Colonic mucosa (tissue), 4 donors: ENCODE data around the gene TRPM2. TPM values are rescaled to one million over a fixed set of nuclear protein-coding genes. Genes with fewer than 3 reads are reported as not detected.

Source experiments
- DNase-seq: peaks from one replicate; pipeline ENCODE4 v3.0.0-alpha.2; 2020
- H3K27ac ChIP-seq: fragments of 200-600 bp; one replicate; pipeline ENCODE4 v1.8.0; 2021
- H3K27me3 ChIP-seq: fragments of 200-600 bp; one replicate; pipeline ENCODE4 v1.8.0; 2021
- H3K36me3 ChIP-seq: fragments of 200-600 bp; one replicate; pipeline ENCODE4 v1.8.0; 2021
- H3K4me1 ChIP-seq: fragments of 200-600 bp; one replicate; pipeline ENCODE4 v1.8.0; 2021; ENCODE audit warnings: mild to moderate bottlenecking
- H3K4me3 ChIP-seq: fragments of 200-600 bp; one replicate; pipeline ENCODE4 v1.8.0; 2021
- H3K9ac ChIP-seq, 2 donors: one replicate each; pipeline ENCODE4 v1.7.0; 2013; ENCODE audit warnings: control low read depth in 2 of 2, low read depth in 2 of 2, low read length in 2 of 2
- H3K9me3 ChIP-seq: fragments of 200-600 bp; one replicate; pipeline ENCODE4 v1.8.0; 2021
- intact Hi-C: fragments of 100-400 bp; cut with DNase I; formaldehyde crosslinking; loops from one replicate; pipeline ENCODE4 v1.14.1; 2022
- total RNA-seq, 2 donors: library from RNA; stranded (reverse); fragmentation: NEBNext Ultra II Directional in 1 of 2; extraction: Animal tissue kit (Norgen Biotek cat#: 25700) in 1 of 2; gene quantifications; one replicate each; pipeline ENCODE4 v1.2.1, GENCODE V29; 2021
- TF ChIP-seq, protein P1 (sequence below): fragments of 200-600 bp; IDR thresholded peaks from one replicate; pipeline ENCODE4 v1.8.0; 2022; ENCODE audit warnings: antibody characterized with exemption, mild to moderate bottlenecking
- donor health status: healthy.
- donor health status: DM: no; HTN: no; CAD: no.
- donor health status: DM: no; HTN: no; CAD: no.

The TRPM2 gene
- total RNA-seq, 2 donors from 2014 or later: 2.6 to 4.2 TPM

DNA sequence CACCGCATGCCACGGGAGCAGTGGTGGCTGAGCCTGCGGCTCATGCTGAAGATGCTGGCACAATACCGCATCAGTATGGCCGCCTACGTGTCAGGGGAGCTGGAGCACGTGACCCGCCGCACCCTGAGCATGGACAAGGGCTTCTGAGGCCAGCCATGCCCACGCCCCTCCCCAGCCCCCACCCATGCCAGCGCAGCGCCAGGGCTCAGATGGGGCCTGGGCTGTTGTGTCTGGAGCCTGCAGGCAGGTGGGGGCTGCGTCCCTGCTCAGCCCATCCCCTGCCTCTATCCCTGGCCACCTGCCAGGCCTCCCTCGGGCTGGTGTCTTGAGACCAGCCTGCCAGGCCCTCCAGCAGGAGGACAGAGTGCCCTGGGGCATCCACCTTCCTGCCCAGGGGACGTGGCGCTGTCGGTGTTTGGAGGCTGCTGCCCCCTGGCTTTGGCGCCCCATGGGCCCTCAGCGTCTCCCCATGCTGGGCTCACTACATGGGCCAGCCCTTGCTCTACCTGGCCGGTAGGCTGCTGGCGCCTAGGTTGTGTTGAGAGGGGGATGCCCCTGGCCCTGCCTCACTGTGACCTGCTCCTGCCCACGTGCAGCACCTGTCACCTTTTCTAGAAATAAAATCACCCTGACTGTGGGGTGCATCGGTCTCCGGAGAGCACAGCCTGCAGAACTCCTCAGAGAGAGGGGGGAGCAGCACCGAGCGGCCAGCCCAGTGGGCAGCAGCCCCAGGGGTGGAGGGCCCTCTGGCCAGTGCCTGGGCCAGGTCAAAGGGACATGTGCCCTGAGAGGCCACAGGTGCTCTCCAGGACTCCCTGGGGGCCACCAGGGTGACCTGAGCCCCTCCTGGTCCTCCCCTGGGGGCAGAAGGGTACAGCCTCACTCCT, 26.5 kb upstream of the TRPM2 start:
- Histone ChIP-seq H3K27me3 (no peaks in the 10 kb centered on the region), H3K9ac (no peak overlapping the region), H3K4me3 (no peak overlapping the region), H3K36me3 (peaks cover 7% of the 10 kb centered on the region), H3K27ac (no peak overlapping the region), H3K9me3 (no peaks in the 10 kb centered on the region), H3K4me1 (no peaks in the 10 kb centered on the region)
- TF ChIP-seq, protein P1, sequence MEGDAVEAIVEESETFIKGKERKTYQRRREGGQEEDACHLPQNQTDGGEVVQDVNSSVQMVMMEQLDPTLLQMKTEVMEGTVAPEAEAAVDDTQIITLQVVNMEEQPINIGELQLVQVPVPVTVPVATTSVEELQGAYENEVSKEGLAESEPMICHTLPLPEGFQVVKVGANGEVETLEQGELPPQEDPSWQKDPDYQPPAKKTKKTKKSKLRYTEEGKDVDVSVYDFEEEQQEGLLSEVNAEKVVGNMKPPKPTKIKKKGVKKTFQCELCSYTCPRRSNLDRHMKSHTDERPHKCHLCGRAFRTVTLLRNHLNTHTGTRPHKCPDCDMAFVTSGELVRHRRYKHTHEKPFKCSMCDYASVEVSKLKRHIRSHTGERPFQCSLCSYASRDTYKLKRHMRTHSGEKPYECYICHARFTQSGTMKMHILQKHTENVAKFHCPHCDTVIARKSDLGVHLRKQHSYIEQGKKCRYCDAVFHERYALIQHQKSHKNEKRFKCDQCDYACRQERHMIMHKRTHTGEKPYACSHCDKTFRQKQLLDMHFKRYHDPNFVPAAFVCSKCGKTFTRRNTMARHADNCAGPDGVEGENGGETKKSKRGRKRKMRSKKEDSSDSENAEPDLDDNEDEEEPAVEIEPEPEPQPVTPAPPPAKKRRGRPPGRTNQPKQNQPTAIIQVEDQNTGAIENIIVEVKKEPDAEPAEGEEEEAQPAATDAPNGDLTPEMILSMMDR: no peak
- no peak for DNase-seq
- intact Hi-C loops: no loop called here

DNA sequence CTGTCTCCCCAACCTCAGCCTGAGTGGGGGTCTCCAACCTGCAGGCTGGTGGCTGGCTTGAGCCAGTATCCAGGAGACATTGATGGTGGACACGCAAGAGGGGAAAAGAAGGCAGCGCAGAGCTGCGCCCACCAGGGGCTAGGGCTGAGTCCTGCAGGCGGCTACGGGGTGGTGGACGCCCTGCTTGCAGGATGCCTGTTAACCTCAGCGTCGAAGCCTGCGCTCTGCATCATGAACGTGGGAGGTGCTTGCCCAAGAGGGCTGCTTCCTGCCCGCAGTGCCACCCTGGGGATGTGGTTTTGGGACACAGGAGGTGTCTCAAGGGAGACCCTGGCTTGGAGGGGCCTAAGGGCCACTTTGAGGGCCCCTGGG, 25.8 kb upstream of the TRPM2 start:
- intact Hi-C loops: no loop called here
- Histone ChIP-seq H3K9me3 (no peaks in the 10 kb centered on the region), H3K4me3 (no peak overlapping the region), H3K36me3 (peaks cover 5% of the 10 kb centered on the region), H3K27ac (no peak overlapping the region), H3K4me1 (no peaks in the 10 kb centered on the region), H3K27me3 (no peaks in the 10 kb centered on the region), H3K9ac (no peak overlapping the region)
- TF ChIP-seq, protein P1: no peak
- DNase-seq: no peak

DNA sequence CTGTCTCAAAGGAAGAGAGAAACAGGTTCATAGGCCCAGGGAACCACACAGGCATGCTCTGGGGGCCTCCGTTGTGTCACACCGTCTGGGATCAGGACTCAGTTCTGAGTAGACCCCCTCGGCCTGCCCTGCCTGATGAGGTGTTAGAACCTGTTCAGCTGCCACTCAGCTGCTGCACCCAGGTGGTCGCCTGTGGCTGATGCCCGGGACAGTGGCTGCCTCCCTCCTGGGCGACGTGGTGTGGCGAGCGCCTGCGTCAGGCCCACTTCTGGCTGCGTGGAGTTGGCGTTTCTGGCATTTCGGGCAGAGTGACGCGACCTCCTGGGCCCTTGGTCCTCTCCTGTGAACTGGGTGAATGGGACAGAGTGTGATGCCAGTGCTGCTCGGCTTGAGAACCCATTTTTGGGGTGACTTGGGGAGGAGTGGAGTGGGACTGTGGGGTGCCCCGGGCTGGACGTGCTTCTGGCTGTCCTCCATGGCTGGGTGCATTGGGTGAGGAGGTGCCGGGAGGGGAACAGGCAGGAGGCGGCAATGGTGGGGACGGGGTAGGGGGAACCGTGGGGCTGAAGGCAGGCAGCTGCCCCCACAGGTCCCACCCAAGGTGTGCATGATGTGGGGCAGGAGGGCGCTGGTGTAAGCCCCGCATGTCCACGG, 25.1 kb upstream of the TRPM2 start:
- Histone ChIP-seq H3K27ac (no peak overlapping the region), H3K9me3 (no peaks in the 10 kb centered on the region), H3K4me1 (no peaks in the 10 kb centered on the region), H3K4me3 (no peak overlapping the region), H3K9ac (no peak overlapping the region), H3K36me3 (peaks cover 5% of the 10 kb centered on the region), H3K27me3 (no peaks in the 10 kb centered on the region)
- intact Hi-C loops: no loop called here
- DNase-seq: no peak
- TF ChIP-seq, protein P1: no peak

DNA sequence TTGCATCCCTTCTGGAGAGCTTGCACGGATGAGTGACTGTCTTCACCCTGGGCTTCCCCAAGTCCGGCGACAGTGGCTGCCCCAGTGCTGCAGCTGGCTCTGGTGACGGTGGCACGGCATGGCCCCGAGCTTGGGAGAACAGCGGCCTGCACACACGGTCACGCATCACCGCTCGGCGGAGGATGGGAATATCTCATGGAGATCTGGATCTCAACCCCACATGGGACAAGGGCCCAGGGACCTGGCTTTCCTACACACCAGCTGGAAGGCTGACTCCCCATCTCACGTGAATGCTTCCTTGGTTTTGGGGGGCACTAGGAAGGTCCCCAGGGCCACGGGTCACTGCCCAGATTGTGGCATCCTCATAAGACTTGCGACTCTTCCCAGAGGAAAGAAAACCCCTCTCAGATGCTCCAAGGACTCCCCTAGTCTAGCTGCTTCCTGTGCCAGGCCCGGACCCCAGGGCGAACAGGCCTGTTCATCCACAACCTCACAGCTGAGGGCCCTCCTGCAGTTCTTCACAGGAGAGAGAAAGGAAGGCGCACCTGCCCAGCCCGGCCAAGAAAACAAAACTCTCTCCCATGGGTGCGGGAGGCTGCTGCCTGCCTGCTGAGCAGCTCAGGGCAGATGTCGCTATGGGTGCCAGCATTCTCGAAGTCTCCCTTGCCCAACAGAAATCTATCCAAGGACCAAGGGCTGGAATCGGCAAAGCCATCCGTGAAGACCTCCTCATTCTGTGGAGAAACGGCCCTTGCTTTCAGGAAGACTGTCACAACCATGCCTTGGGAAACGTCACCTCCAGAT, 24.1 kb upstream of the TRPM2 start:
- no peaks in the 10 kb centered on the region for H3K27me3 ChIP-seq
- no peak overlapping the region for H3K4me3 ChIP-seq
- no peaks in the 10 kb centered on the region for H3K4me1 ChIP-seq
- TF ChIP-seq, protein P1: no peak
- no peaks in the 10 kb centered on the region for H3K9me3 ChIP-seq
- intact Hi-C loops: no loop called here
- H3K27ac ChIP-seq: no peak overlapping the region
- H3K36me3 ChIP-seq: peaks cover 5% of the 10 kb centered on the region
- no peak for DNase-seq
- H3K9ac ChIP-seq: no peak overlapping the region

DNA sequence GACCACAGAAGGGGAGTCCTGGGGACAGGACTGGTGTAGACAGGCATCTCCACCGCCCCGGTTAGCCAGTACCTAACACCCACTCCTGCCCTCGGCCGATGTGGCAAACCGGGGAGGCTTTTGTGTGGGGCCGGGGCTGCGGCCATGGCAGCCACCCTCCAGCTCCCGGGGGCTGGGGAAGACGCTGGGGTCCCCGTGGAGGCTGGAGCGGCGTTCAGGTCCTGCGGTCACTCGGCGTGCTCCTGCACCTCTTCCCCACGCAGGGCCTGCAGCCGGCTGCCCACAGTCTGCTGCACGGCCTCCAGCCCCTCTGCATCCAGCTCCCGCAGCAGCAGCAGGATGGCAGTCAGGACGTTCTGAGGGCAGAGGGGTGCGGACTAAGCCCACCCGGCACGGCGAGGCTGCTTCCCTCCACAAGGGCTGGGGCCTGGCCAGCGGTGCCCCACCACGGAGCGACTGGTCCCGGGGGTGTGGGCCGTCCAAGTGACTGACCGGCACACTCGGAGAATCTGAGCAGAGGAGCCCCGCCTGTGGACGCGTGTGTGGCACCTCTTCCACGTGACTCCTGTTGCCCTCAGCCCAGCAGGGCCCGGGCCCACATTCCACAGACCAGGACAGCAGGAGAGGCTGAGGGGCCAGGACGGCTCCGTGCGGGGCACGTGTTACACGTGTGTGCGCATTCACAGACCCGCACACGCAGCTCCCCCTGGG, 23.3 kb upstream of the TRPM2 start:
- H3K9me3 ChIP-seq: no peaks in the 10 kb centered on the region
- no peak overlapping the region for H3K27ac ChIP-seq
- intact Hi-C loops: no loop called here

More for the DNA sequence above, 23.3 kb upstream of the TRPM2 start:
- Histone ChIP-seq H3K27me3 (no peaks in the 10 kb centered on the region), H3K9ac (no peak overlapping the region), H3K4me3 (no peak overlapping the region), H3K36me3 (no peaks in the 10 kb centered on the region), H3K4me1 (no peaks in the 10 kb centered on the region)
- no peak for DNase-seq
- TF ChIP-seq, protein P1: no peak
